Fibroblast of skin of left biceps (primary cell): ENCODE measurements around the gene KANK4.

Experiments
- DNase-seq, 2 experiments: peaks; one replicate each; pipeline ENCODE4 v3.0.0-alpha.2; 2013; ENCODE audit warnings: low read depth in 2 of 2

The KANK4 gene

DNA sequence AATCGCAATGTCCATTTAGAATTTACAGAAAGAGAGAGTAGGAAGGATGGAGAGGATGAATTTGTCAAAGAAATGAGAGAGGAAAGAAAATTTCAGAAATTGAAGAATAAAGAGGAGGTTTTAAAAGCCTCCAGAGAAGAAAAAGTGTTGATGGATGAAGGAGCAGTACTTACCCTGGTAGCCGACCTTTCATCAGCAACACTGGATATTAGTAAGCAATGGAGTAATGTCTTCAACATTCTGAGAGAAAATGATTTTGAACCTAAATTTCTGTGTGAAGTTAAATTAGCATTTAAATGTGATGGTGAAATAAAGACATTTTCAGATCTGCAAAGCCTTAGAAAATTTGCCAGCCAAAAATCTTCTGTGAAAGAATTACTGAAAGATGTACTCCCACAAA lies 112.0 kb downstream of the KANK4 start:
- DNase-seq: no peak

GRCh38 chr1:62198781-62199125 lies 120.5 kb downstream of the KANK4 start:
- no peak for DNase-seq

DNA sequence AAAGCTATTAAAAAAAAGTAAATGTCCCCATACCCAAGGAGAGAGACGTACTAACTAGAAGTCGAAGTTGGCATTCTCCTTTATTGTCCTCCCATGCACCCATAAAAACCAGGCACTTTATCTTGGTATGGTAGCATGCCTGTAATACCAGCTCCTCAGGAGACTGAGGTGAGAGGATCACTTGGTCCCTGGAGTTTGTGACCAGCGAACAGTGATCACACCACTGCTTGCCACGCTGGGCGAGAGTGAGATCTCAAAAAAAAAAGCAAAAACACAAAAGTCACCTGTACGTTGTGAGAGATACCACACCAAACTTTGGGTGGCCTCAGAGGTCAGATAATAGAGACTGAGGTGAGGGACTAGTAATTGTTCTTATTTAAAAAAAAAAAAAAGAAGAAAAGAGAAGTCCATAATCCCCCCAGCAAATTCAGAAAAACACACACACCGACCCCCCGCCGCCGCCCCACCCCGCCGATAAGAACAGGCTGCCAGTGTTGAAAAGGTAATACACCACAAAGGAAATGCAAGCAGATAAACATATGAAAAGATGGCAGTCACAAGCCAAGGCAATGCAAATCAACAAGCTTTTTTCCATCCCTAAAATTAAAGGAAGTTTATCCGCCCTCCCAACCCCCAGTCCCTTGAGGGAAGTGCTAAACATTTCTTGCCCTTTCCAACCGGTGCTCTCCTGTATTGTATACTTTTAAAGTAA lies 121.0 kb downstream of the KANK4 start:
- DNase-seq: no peak

DNA sequence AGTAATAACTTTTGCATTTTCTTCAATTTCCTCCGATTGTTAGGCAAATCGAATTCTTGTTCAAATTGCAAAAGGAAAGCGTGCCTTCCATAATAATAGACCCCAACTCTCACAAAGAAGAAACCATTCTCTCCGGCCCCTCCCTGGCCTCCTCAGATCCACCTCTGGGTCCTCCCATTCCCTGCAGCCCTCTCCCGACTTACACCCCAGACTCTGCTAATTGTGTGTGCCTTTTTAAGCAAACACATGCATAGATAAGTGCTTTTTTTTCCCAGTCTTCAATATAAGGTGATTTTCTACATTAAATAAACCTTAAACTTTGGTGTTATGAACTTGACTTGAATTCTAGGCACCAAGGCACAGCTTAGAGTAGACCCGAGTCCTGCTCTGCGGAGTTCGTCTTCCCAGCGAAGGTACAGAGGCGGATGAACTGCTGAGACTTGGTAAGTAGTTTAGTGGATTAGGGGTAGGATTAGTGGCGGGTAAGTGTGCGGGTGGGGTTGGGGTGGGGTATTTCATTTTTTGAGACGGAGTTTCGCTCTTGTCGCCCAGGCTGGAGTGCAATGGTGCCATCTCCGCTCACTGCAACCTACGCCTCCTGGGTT lies 123.0 kb downstream of the KANK4 start:
- no peak for DNase-seq

GRCh38 chr1:62194651-62195544 lies 124.3 kb downstream of the KANK4 start, which contains the start of gene L1TD1:
Gene L1TD1 (plus strand): TSS chr1:62194849. CDS start chr1:62206629, 11,780 bp downstream.
- no peak for DNase-seq

- no peak for DNase-seq
Observed at GRCh38 chr1:62188111-62188510, 131.1 kb downstream of the KANK4 start.

GRCh38 chr1:62187548-62187947 lies 131.7 kb downstream of the KANK4 start:
- DNase-seq: no peak
